ENCODE measurements around the gene TRIP12.

DNA sequence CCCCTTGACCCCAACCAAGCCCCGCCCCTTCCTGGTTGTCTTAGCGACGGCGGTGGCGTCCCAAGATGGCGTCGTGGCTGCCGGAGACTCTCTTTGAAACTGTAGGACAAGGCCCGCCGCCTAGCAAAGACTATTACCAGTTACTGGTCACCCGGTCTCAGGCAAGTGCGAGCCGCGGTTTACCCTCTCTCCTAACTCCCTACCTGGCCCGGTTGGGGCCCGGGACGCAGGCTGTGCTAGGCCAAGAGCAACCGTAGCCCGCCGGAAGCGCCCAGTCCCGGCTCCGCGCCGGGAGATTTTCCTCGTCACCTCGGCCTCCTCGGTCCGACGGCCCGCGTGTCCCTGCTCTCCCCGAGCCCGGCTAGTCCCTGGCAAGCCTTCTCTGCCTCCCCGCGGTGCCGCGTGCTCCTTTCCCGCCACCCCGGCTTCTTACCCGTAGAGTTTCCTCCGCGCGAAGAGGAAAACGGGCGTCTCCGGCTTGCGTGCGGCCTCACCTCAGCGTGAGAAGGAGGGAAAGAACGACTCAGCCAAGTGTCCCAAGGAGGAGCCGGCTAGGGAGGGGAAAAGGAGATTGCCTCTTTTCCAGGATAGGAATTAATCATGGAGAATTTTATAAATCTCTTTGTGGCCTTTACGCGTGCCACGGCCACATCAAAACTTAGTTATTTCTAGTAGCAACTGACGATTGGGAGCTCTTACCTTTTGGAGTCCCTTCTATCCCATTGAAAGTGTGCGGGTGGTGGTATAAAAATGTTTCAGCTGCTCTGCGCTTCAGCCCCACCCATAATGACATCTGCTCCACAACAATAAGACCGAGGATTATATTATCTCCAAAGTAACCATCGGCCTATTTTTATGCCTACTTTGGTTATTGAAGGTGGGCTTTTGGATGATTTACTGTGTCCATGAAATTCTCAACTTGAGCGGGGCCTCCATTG is 909 bp upstream of the TRIP12 start, which contains the start of gene FBXO36:
- TF ChIP-seq, protein P1, sequence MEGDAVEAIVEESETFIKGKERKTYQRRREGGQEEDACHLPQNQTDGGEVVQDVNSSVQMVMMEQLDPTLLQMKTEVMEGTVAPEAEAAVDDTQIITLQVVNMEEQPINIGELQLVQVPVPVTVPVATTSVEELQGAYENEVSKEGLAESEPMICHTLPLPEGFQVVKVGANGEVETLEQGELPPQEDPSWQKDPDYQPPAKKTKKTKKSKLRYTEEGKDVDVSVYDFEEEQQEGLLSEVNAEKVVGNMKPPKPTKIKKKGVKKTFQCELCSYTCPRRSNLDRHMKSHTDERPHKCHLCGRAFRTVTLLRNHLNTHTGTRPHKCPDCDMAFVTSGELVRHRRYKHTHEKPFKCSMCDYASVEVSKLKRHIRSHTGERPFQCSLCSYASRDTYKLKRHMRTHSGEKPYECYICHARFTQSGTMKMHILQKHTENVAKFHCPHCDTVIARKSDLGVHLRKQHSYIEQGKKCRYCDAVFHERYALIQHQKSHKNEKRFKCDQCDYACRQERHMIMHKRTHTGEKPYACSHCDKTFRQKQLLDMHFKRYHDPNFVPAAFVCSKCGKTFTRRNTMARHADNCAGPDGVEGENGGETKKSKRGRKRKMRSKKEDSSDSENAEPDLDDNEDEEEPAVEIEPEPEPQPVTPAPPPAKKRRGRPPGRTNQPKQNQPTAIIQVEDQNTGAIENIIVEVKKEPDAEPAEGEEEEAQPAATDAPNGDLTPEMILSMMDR (IDR thresholded peaks at IDR 0.05; ENCODE audit: insufficient read depth, low read length, poor library complexity, severe bottlenecking), result no peak
- TF ChIP-seq EZH2phosphoT487 (conservative IDR thresholded peaks at IDR 0.05; ENCODE audit: low read length), result no peak
